DND-41 (cell line): ENCODE results near the gene TRIP12.

Experiments
- EZH2 ChIP-seq: IDR thresholded peaks from 3 replicates; pipeline ENCODE4 v1.6.1; 2012; ENCODE audit warnings: borderline replicate concordance, low read depth, mild to moderate bottlenecking, moderate library complexity, low read length, inconsistent platforms; ENCODE audit not compliant: severe bottlenecking
- TF ChIP-seq, protein P1 (sequence below): IDR thresholded peaks from 2 replicates; pipeline ENCODE4 v1.5.1; 2012; ENCODE audit warnings: borderline replicate concordance, low read length, moderate library complexity, mild to moderate bottlenecking; ENCODE audit not compliant: poor library complexity, severe bottlenecking; ENCODE audit errors: extremely low read depth

DNA sequence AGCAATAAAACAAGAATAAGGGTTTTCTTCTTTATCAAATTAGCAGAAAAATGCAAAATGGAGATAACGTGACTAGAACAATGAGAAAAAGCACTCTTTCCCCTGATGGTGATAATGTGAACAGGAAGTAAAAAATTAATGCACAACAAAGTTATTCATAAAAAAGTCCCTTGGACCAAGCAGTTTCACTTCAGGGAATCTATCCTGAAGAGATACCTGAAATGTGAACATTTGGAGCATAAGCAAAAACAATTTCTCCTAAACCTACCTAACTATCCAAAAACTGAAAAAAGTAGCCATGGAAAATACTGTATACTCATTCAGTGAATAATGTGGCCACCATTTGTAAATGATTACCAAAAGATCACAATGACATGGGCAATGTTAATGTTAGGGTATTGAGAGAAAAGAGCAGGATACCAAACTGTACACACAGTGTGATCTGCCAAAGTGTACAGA is 48.7 kb downstream of the TRIP12 start:
- TF ChIP-seq, protein P1, sequence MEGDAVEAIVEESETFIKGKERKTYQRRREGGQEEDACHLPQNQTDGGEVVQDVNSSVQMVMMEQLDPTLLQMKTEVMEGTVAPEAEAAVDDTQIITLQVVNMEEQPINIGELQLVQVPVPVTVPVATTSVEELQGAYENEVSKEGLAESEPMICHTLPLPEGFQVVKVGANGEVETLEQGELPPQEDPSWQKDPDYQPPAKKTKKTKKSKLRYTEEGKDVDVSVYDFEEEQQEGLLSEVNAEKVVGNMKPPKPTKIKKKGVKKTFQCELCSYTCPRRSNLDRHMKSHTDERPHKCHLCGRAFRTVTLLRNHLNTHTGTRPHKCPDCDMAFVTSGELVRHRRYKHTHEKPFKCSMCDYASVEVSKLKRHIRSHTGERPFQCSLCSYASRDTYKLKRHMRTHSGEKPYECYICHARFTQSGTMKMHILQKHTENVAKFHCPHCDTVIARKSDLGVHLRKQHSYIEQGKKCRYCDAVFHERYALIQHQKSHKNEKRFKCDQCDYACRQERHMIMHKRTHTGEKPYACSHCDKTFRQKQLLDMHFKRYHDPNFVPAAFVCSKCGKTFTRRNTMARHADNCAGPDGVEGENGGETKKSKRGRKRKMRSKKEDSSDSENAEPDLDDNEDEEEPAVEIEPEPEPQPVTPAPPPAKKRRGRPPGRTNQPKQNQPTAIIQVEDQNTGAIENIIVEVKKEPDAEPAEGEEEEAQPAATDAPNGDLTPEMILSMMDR = no peak
- TF ChIP-seq EZH2 = no peak
